Measurements from ENCODE around the gene SPA17.

DNA sequence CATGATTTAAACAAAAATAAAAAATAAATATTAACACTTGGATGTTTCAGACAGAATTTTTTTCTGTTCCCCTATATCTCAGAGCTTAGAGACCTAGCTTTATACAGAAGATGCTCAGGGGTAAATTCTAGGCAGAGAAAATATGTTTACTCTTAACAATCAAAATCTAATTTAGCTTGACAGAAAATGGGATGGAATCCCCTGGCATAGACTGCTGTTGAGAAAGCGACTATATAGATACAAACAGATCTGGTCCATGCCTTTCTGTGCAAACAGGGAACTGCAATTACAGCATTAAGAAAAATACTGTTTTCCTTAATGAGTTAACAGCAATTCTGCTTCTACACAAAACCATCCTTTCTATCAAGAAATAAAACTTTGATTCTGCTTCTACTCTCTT, 14.7 kb upstream of the SPA17 start:
- TF ChIP-seq, protein P1, sequence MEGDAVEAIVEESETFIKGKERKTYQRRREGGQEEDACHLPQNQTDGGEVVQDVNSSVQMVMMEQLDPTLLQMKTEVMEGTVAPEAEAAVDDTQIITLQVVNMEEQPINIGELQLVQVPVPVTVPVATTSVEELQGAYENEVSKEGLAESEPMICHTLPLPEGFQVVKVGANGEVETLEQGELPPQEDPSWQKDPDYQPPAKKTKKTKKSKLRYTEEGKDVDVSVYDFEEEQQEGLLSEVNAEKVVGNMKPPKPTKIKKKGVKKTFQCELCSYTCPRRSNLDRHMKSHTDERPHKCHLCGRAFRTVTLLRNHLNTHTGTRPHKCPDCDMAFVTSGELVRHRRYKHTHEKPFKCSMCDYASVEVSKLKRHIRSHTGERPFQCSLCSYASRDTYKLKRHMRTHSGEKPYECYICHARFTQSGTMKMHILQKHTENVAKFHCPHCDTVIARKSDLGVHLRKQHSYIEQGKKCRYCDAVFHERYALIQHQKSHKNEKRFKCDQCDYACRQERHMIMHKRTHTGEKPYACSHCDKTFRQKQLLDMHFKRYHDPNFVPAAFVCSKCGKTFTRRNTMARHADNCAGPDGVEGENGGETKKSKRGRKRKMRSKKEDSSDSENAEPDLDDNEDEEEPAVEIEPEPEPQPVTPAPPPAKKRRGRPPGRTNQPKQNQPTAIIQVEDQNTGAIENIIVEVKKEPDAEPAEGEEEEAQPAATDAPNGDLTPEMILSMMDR (IDR thresholded peaks at IDR 0.05) = no peak
- TF ChIP-seq EZH2 (IDR thresholded peaks at IDR 0.05) = no peak
- TF ChIP-seq EZH2phosphoT487 (IDR thresholded peaks at IDR 0.05) = no peak
